ENCODE data around the gene PLCL2.

The PLCL2 gene

DNA sequence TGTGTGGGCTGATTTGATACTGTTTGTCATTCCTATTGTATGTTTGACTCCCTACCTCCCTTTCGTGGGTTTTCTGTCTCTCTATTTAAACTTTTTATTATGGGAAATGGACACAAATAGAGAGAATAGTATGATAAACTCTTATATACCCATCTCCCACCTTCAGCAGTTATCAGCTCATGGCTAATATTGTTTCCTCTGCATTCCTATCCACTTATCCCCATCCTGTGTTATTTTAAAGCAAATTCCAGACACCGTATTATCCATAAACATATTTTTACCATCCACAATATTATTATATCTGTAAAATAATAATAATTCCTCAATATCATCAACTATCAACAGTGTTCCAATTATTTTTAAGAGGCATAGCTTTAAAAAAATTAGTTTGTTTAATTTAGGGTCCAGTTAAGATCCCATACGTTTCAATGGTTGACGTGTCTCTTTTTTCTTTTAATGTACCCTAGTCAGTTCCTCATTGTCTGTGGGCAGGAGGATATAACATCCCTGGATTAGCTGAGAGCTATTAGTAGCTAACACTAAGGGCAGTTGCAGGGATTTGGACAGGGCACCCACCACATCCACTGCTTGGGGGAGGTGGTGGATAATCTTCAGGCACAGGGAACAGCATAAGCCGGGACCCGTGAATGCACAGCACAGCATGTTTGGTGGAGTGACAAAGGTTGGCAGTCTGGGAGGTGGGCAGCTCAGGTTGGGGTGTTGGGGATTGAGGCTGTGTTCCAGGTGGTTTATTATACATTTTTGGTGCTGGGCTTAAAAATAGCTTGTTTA lies 23.5 kb downstream of the PLCL2 start:
- no peak for DNase-seq (ENCODE audit: low spot score in 2 of 2)
- no peaks in the 10 kb centered on the region for H3K36me3 ChIP-seq (replicated peaks)
- no peaks in the 10 kb centered on the region for H3K27me3 ChIP-seq (ENCODE audit: low read depth)
- H3K4me1 ChIP-seq: peaks cover 26% of the 10 kb centered on the region
- no peaks in the 10 kb centered on the region for H3K9me3 ChIP-seq
- no peak overlapping the region for H3K4me3 ChIP-seq
- in situ Hi-C loops (cut with MboI; ENCODE audit: low sequenced_read_pairs): no loop called here

DNA sequence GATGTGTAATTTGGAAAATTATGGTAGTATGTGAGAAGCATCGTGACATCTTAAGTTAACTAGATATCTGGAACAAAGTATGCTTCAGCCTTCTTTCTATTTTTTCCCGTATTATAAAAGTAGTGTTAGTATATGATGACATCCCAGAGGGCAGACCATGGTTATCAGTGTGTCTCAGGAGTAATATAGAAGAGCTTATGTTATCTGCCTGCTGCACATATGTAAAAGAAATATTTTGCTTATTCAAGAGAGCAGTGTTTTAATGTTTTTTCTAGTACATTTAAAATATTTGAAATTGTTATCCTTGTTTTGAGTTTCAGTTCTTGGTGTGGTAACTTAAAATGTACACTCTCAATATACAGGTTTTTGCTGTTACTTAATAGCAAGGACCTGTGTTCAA lies 24.1 kb downstream of the PLCL2 start:
- Histone ChIP-seq H3K4me1 (peaks cover 26% of the 10 kb centered on the region), H3K36me3 (replicated peaks) (no peaks in the 10 kb centered on the region)
- in situ Hi-C loops (cut with MboI; ENCODE audit: low sequenced_read_pairs): no loop called here

DNA sequence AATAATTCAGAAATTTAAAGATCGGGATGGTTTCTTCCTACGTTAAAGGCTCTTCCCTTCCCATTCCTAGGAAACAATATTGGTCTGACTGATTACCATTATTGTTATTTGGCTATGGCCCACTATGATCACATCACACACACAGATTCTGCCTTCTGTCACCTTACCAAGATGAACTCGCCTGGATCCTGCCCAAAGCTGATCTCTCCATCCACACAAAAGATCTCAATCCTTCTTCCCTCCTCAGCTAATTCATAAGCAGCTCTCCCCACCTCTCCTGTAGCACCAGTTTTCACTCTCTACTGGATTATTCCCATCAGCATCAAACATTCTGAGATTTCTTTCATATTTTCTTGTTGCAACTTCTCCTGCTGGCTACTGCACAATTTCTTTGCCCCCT lies 25.0 kb downstream of the PLCL2 start:
- in situ Hi-C loops (cut with MboI; ENCODE audit: low sequenced_read_pairs): no loop called here
- Histone ChIP-seq H3K27me3 (ENCODE audit: low read depth) (no peaks in the 10 kb centered on the region), H3K36me3 (replicated peaks) (no peaks in the 10 kb centered on the region), H3K4me3 (no peak overlapping the region), H3K4me1 (peaks cover 21% of the 10 kb centered on the region), H3K9me3 (no peaks in the 10 kb centered on the region)
- no peak for DNase-seq (ENCODE audit: low spot score in 2 of 2)

More for the DNA sequence above, 24.1 kb downstream of the PLCL2 start:
- no peak for DNase-seq (ENCODE audit: low spot score in 2 of 2)
- Histone ChIP-seq H3K27me3 (ENCODE audit: low read depth) (no peaks in the 10 kb centered on the region), H3K4me3 (no peak overlapping the region), H3K9me3 (no peaks in the 10 kb centered on the region)

DNA sequence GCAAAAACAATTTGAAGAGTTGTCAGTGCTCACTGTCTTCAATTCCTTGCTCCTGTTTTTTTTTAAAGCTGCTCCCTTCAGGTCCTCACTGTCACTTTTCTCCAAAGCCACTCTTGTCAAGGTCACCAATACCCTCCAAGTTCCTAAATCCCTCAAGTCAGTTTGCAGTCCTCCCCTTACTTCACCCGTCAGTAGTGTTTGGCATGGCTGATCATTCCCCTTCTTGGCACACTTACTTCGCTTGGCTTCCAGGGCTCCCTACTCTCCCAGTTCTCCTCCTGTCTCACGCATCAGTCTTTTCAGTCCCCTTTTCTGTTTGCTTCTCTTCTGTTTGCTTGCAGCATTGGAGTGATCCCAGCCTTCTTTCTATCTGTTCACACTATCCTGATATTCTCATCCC lies 25.5 kb downstream of the PLCL2 start:
- H3K4me3 ChIP-seq: no peak overlapping the region
- DNase-seq (ENCODE audit: low spot score in 2 of 2): no peak
- H3K27me3 ChIP-seq (ENCODE audit: low read depth): no peaks in the 10 kb centered on the region
- no peaks in the 10 kb centered on the region for H3K36me3 ChIP-seq (replicated peaks)
- in situ Hi-C loops (cut with MboI; ENCODE audit: low sequenced_read_pairs): no loop called here
- H3K9me3 ChIP-seq: no peaks in the 10 kb centered on the region
- H3K4me1 ChIP-seq: peaks cover 17% of the 10 kb centered on the region

DNA sequence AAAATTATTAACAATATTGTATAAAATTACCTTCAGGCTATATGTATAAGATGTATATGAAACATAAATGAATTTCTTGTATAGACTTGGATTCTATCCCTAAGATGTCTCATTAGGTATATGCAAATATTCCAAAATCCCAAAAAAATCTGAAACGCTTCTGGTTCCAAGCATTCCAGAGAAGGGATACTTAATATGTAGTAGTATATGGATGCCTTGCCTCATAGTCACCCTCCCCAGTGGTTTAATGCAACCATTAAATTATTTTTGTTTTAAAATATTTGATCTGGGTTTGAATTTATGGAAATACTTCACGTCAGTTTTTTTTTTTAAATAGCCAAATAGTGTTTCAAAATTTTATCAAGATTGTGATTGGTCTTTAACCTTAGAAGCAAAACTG lies 27.2 kb downstream of the PLCL2 start:
- H3K4me1 ChIP-seq: peaks cover 5% of the 10 kb centered on the region
- no peak for DNase-seq (ENCODE audit: low spot score in 2 of 2)
- in situ Hi-C loops (cut with MboI; ENCODE audit: low sequenced_read_pairs): no loop called here

DNA sequence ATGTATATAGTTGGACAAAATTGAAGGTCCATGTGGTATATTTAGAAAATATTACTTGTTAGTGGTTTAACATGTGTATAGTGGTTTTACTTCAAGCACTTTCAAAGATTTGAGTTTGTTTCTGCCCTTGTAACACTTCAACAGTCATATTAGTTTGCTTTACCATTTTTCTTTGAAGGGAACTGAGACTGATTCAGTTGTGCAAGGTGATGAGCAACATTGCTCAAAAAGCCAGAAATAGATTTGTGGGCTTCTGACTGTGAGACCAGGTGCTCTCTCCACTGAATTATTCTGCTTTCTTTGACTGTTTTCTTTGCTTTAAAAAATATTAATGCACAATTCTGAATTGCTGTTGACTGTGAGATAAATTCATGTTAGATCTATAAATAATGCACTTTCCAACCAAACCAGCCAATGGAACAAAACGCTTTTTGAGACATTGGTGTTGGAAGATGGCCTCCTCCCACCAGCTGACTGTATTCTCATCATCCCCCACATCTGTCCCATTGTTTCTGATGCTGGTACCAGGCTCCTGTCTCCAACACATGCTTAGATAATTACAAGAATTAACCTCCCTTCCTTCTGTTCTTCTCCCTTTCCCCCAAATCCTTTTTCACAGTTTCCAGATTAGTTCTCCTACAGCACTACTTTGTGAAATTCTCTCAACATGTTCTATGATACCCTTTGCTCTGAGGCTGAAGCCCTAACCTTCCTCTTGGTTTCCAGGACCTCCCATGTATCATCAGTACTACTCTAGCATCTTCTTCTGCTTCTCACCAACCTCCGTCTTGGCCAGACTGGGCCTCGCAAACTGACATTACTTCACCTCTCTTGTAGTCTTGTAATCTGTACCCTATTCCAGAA lies 27.9 kb downstream of the PLCL2 start:
- no peak overlapping the region for H3K4me3 ChIP-seq
- no peaks in the 10 kb centered on the region for H3K27me3 ChIP-seq (ENCODE audit: low read depth)
- no peaks in the 10 kb centered on the region for H3K9me3 ChIP-seq
- no peaks in the 10 kb centered on the region; the same call in 1 of the 2 replicates for H3K4me1 ChIP-seq
- in situ Hi-C loops (cut with MboI; ENCODE audit: low sequenced_read_pairs): no loop called here
- H3K36me3 ChIP-seq (replicated peaks): no peaks in the 10 kb centered on the region
- DNase-seq (ENCODE audit: low spot score in 2 of 2): no peak

More for the DNA sequence above, 27.2 kb downstream of the PLCL2 start:
- Histone ChIP-seq H3K9me3 (no peaks in the 10 kb centered on the region), H3K36me3 (replicated peaks) (no peaks in the 10 kb centered on the region), H3K4me3 (no peak overlapping the region), H3K27me3 (ENCODE audit: low read depth) (no peaks in the 10 kb centered on the region)

DNA sequence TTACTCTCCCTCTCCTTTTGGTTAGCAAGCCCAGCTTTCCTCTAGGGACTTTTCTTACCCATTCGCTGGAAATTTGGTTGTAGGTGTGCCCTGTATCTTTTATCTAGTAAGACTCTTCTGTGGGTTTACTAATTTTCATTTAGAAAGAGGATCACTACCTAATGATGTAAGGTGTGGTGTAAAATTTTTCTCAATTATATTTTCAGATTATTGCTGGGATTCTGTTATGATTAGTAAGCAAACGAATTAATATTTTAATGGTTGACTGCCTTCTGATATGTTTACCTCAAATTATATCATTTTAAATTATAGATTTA lies 28.5 kb downstream of the PLCL2 start:
- peaks cover under 1% of the 10 kb centered on the region for H3K4me1 ChIP-seq
- H3K27me3 ChIP-seq (ENCODE audit: low read depth): no peaks in the 10 kb centered on the region
- in situ Hi-C loops (cut with MboI; ENCODE audit: low sequenced_read_pairs): no loop called here
- no peaks in the 10 kb centered on the region for H3K9me3 ChIP-seq
- H3K36me3 ChIP-seq (replicated peaks): no peaks in the 10 kb centered on the region
- no peak overlapping the region for H3K4me3 ChIP-seq
- no peak for DNase-seq (ENCODE audit: low spot score in 2 of 2)

DNA sequence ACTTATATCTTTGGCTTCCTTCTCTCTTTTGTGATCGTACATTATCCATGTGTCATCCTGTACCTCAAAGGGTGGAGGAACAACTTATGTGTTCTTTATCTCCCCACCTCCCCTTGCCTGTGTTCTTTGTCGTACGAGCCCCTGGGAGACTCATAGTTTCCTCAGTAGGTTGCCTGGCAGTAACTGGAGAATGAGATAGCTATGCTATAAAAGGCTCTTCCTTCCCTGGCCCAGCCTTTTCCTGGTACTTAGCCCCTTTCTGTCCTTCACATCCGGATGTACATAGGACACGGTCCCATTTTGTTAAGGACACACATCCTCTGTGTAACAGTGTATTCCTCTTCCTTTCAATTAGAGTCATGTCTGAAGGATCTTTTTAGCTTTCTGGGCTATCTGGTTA lies 32.1 kb downstream of the PLCL2 start:
- Histone ChIP-seq H3K36me3 (replicated peaks) (no peaks in the 10 kb centered on the region), H3K9me3 (no peaks in the 10 kb centered on the region), H3K27me3 (ENCODE audit: low read depth) (no peaks in the 10 kb centered on the region), H3K4me3 (no peak overlapping the region), H3K4me1 (peaks cover 19% of the 10 kb centered on the region)
- DNase-seq (ENCODE audit: low spot score in 2 of 2): no peak
- in situ Hi-C loops (cut with MboI; ENCODE audit: low sequenced_read_pairs): no loop called here

DNA sequence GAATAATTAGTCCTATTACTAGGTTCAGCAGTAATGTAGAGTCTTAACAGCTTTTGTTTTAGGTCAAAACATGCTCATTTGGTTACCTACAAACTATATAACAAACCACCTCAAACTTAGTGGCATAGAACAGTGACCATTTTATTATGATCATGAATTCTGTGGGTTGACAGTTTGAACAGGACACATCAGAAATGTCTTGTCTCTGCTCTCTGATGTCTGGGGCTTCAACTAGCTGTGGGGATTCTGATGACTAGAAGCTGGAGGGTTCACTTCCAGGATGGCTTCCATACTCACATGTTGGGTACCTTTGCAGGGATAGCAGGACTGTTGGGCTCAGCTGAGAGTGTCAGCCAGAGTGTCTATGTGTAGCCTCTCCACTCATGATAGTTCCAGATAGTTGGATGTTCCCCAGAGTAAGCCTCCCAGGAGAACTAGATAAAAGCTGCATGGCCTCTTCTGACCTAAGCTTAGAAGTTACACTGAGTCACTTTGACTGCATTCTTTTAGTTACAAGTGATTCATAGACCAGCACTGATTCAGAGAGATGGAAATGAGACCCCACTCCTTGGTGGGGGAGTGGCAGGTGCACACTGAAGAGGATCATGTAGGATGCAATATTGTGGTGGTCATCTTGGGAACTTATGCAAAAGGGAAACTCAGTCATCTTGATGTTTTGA lies 32.6 kb downstream of the PLCL2 start:
- in situ Hi-C loops (cut with MboI; ENCODE audit: low sequenced_read_pairs): no loop called here
- Histone ChIP-seq H3K27me3 (ENCODE audit: low read depth) (no peaks in the 10 kb centered on the region), H3K4me1 (peaks cover 23% of the 10 kb centered on the region), H3K36me3 (replicated peaks) (no peaks in the 10 kb centered on the region), H3K4me3 (no peak overlapping the region), H3K9me3 (no peaks in the 10 kb centered on the region)
- DNase-seq (ENCODE audit: low spot score in 2 of 2): no peak

DNA sequence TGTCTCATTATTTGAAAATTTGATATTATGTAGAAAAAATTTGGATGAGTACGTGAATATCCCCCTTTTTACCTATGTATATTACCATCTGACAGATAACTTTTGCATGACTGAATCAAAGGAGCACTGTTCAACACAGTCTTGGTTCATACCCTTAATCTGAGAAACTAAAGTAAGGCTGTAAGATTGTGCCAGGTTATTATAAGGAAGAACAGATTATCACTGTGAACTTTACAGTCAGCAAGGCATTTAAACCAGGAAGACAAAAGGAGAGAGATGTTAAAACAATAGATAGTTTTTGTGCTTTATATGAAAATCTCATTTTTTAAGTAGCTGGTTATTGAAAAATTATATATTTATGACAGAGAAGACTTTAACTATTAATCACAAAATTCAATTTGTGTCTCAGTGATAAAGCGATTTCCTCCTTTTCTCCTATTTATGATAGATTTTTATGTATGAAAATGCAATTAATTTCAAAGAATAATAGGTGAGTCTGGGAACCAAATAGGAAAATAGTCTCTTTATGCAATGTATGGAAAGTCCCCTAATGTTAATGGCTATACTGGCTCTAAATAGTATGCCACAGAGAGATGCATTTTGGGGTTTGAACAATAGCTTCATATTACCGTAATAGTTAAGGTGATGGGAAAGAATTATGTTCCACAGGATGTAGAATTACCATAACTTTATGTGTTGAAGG lies 33.4 kb downstream of the PLCL2 start:
- Histone ChIP-seq H3K4me1 (peaks cover 23% of the 10 kb centered on the region), H3K4me3 (no peak overlapping the region), H3K27me3 (ENCODE audit: low read depth) (no peaks in the 10 kb centered on the region), H3K36me3 (replicated peaks) (no peaks in the 10 kb centered on the region), H3K9me3 (no peaks in the 10 kb centered on the region)
- peak in 1 of 2 experiments; percentile 36 for DNase-seq (ENCODE audit: low spot score in 2 of 2)
- in situ Hi-C loops (cut with MboI; ENCODE audit: low sequenced_read_pairs): no loop called here

DNA sequence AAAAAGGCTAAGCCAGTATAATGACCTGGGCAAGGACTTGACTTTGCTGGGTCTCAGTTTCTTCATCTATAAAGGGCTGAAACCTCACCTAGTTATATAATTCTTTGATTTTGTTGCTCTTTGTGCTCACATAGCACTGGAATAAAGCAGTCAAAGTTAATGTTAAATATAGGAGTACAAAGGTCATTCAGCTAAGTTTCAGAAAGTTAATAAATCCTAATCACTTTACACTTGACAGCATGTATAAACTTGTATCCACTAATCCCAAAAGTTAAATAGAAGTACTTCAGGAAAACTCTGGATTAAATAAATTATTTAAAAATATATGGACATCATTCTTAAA lies 33.9 kb downstream of the PLCL2 start:
- in situ Hi-C loops (cut with MboI; ENCODE audit: low sequenced_read_pairs): no loop called here
- DNase-seq (ENCODE audit: low spot score in 2 of 2): no peak
- H3K4me3 ChIP-seq: no peak overlapping the region
- H3K36me3 ChIP-seq (replicated peaks): no peaks in the 10 kb centered on the region
- H3K27me3 ChIP-seq (ENCODE audit: low read depth): no peaks in the 10 kb centered on the region
- H3K4me1 ChIP-seq: peaks cover 23% of the 10 kb centered on the region
- no peaks in the 10 kb centered on the region for H3K9me3 ChIP-seq

DNA sequence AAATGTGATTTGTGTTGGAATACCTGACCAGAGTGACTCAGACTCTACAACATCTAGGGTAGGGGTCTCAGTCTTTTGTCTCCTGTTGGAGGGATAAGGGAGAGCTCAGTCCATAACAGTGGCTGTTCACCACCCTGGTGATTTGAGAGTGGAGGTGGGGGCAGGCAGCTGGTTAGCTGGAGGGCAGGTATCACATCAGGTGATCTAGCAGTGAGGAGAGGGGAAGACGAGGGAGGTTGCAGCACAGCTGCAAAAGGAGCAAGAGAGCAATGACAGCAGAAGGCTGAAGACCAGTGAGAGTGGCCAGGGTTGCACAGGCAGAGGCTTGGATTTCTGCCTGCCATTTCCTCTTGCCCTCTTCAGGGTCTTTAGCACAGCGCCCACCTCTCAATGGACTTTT lies 38.4 kb downstream of the PLCL2 start:
- Histone ChIP-seq H3K4me1 (peaks cover 32% of the 10 kb centered on the region), H3K36me3 (replicated peaks) (no peaks in the 10 kb centered on the region), H3K4me3 (no peak overlapping the region), H3K27me3 (ENCODE audit: low read depth) (no peaks in the 10 kb centered on the region), H3K9me3 (0 out of 2 replicates have a peak, but pooled peaks cover 3% of the 10 kb centered on the region)
- DNase-seq (ENCODE audit: low spot score in 2 of 2): no peak
- in situ Hi-C loops (cut with MboI; ENCODE audit: low sequenced_read_pairs): no loop called here

DNA sequence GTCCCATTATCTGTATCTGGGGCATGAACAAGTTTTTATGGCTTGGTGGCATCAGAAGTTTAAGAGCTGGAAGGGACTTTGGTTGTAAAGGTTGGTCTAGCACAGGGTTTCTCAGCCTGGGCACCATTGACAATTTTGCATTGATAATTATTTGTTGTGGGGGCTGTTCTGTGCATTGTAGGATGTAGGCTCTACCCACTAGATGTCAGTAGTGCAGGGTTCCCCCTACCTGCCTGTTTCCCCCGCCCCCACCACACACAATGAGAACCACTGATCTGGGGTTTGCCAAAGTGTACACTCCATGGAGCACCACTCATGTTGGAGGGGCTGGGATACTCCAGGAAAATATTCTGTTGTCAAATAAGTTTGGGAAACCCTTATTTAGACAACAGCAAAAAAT lies 42.7 kb downstream of the PLCL2 start:
- Histone ChIP-seq H3K9me3 (0 out of 2 replicates have a peak, but pooled peaks cover 3% of the 10 kb centered on the region), H3K36me3 (replicated peaks) (no peaks in the 10 kb centered on the region), H3K27me3 (ENCODE audit: low read depth) (no peaks in the 10 kb centered on the region), H3K4me3 (no peak overlapping the region), H3K4me1 (peaks cover 10% of the 10 kb centered on the region)
- in situ Hi-C loops (cut with MboI; ENCODE audit: low sequenced_read_pairs): no loop called here
- DNase-seq (ENCODE audit: low spot score in 2 of 2): no peak
